HCT116 (cell line): Measurements from ENCODE around the gene FGF22.

Experiments
- JUND ChIP-seq: IDR thresholded peaks from 2 replicates; pipeline ENCODE4 v1.6.1; 2012
- POLR2A ChIP-seq: IDR thresholded peaks from 2 replicates; pipeline ENCODE4 v1.7.0; 2011; ENCODE audit warnings: borderline replicate concordance; ENCODE audit not compliant: insufficient read depth, insufficient read length; ENCODE audit errors: extremely low read depth
- SP1 ChIP-seq: IDR thresholded peaks from 2 replicates; pipeline ENCODE4 v1.6.1; 2012; ENCODE audit warnings: low read depth
- SRF ChIP-seq: IDR thresholded peaks from 2 replicates; pipeline ENCODE4 v1.6.1; 2012; ENCODE audit warnings: low read depth
- ZNF274 ChIP-seq: fragments of 200-500 bp; sonication (Bioruptor generic); IDR thresholded peaks from 2 replicates; pipeline ENCODE4 v1.6.1; 2014; ENCODE audit warnings: mild to moderate bottlenecking, low read depth, low read length, inconsistent platforms
- TF ChIP-seq, protein P1 (sequence below), 3 experiments: fragments of 200-600 bp in 1 of 3; sonication (generic) in 1 of 3; IDR thresholded peaks in 2 of 3; conservative IDR thresholded peaks in 1 of 3; 2 replicates each; pipeline ENCODE4 v1.5.1; 2012 to 2017; ENCODE audit warnings: low read depth in 2 of 3, low read length in 2 of 3, antibody characterized with exemption in 1 of 3, borderline replicate concordance in 1 of 3, control low read depth in 1 of 3, mild to moderate bottlenecking in 1 of 3, mixed read lengths in 1 of 3, mixed run types in 1 of 3, moderate library complexity in 1 of 3; ENCODE audit not compliant: insufficient read depth in 1 of 3

DNA sequence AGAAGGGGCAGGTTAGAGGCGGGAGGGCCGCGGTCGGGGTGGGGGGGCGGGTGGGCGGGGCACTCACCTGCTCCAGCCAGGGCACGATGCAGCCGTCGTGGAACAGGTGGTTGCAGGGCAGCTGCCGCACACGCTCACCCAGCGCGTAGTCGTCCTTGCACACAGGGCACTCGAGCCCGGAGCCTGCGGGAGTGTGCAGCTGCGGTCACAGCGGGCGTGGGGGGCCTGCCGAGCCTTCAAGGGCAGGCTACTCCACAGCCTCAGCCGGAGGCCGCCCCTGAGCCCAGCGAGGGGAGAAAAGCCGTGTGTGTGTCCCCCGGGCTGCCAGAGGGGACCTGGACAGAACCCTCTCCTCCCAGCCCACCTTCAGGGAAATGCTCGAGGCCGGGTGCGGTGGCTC, 8.6 kb downstream of the FGF22 start:
- TF ChIP-seq, protein P1, sequence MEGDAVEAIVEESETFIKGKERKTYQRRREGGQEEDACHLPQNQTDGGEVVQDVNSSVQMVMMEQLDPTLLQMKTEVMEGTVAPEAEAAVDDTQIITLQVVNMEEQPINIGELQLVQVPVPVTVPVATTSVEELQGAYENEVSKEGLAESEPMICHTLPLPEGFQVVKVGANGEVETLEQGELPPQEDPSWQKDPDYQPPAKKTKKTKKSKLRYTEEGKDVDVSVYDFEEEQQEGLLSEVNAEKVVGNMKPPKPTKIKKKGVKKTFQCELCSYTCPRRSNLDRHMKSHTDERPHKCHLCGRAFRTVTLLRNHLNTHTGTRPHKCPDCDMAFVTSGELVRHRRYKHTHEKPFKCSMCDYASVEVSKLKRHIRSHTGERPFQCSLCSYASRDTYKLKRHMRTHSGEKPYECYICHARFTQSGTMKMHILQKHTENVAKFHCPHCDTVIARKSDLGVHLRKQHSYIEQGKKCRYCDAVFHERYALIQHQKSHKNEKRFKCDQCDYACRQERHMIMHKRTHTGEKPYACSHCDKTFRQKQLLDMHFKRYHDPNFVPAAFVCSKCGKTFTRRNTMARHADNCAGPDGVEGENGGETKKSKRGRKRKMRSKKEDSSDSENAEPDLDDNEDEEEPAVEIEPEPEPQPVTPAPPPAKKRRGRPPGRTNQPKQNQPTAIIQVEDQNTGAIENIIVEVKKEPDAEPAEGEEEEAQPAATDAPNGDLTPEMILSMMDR (IDR thresholded peaks at IDR 0.05 in 2 of 3, conservative IDR thresholded peaks at IDR 0.05 in 1 of 3; ENCODE audit: borderline replicate concordance in 1 of 3, insufficient read depth in 1 of 3, low read depth in 2 of 3, low read length in 2 of 3), result no peak
- no peak for TF ChIP-seq SRF
- no peak for TF ChIP-seq JUND
- TF ChIP-seq SP1, result no peak
- no peak for TF ChIP-seq POLR2A
- TF ChIP-seq ZNF274, result no peak
